GM12873 (cell line): ENCODE data around the gene PNMA6E.

Experiments used
- CTCF ChIP-seq: IDR thresholded peaks from 2 replicates; pipeline ENCODE4 v1.5.1; 2012; ENCODE audit warnings: low read depth, mild to moderate bottlenecking, moderate library complexity, low read length, control low read depth; ENCODE audit not compliant: insufficient read depth; ENCODE audit errors: missing control alignments

Gene PNMA6E

GRCh38 chrX:153387345-153387744 is 13.8 kb downstream of the PNMA6E start:
- TF ChIP-seq CTCF = no peak

GRCh38 chrX:153386097-153386496 is 15.1 kb downstream of the PNMA6E start:
- TF ChIP-seq CTCF = no peak

- no peak for TF ChIP-seq CTCF
Measured at GRCh38 chrX:153384390-153384789, 16.8 kb downstream of the PNMA6E start.

GRCh38 chrX:153382563-153383482 is 18.3 kb downstream of the PNMA6E start:
- TF ChIP-seq CTCF = no peak

GRCh38 chrX:153381684-153382532 is 19.2 kb downstream of the PNMA6E start:
- no peak for TF ChIP-seq CTCF

GRCh38 chrX:153380691-153381090 is 20.5 kb downstream of the PNMA6E start:
- no peak for TF ChIP-seq CTCF

GRCh38 chrX:153379971-153380581 is 21.1 kb downstream of the PNMA6E start:
- no peak for TF ChIP-seq CTCF
